Fibroblast of the conjunctiva (primary cell): ENCODE measurements around the gene SAMD4A.

Experiments
- DNase-seq: peaks from one replicate; pipeline ENCODE4 v3.0.0-alpha.2; 2010; ENCODE audit warnings: low read depth

The SAMD4A gene

GRCh38 chr14:54763761-54764160 lies 196.8 kb downstream of the SAMD4A start:
- no peak for DNase-seq

GRCh38 chr14:54766276-54767138 lies 199.6 kb downstream of the SAMD4A start:
- no peak for DNase-seq

- DNase-seq: no peak
These were observed 200.2 kb downstream of the SAMD4A start for GRCh38 chr14:54767139-54767431.

- DNase-seq: no peak
These were observed 200.5 kb downstream of the SAMD4A start for GRCh38 chr14:54767450-54767849.

- no peak for DNase-seq
These were observed 201.7 kb downstream of the SAMD4A start for GRCh38 chr14:54768501-54769129.

GRCh38 chr14:54769951-54770863 lies 203.3 kb downstream of the SAMD4A start:
- DNase-seq: no peak

GRCh38 chr14:54771411-54772027 lies 204.6 kb downstream of the SAMD4A start:
- no peak for DNase-seq

- no peak for DNase-seq
These were observed 205.5 kb downstream of the SAMD4A start for GRCh38 chr14:54772451-54772881.

GRCh38 chr14:54773171-54774006 lies 206.5 kb downstream of the SAMD4A start:
- peak; percentile 99 for DNase-seq

- no peak for DNase-seq
These were observed 207.9 kb downstream of the SAMD4A start for GRCh38 chr14:54774824-54775223.

GRCh38 chr14:54775486-54776140 lies 208.7 kb downstream of the SAMD4A start:
- no peak for DNase-seq

- DNase-seq: no peak
These were observed 209.6 kb downstream of the SAMD4A start for GRCh38 chr14:54776361-54777001.

- DNase-seq: no peak
These were observed 210.5 kb downstream of the SAMD4A start for GRCh38 chr14:54777395-54777794.

GRCh38 chr14:54778618-54779345 lies 211.9 kb downstream of the SAMD4A start:
- DNase-seq: no peak

- DNase-seq: no peak
These were observed 214.2 kb downstream of the SAMD4A start for GRCh38 chr14:54781080-54781479.

- DNase-seq: no peak
These were observed 215.2 kb downstream of the SAMD4A start for GRCh38 chr14:54781961-54782750.

- no peak for DNase-seq
These were observed 216.1 kb downstream of the SAMD4A start for GRCh38 chr14:54782751-54783659.

- DNase-seq: no peak
These were observed 216.7 kb downstream of the SAMD4A start for GRCh38 chr14:54783660-54784015.
